H1 (cell line): ENCODE data around the gene LIF. TPM values are rescaled to one million over a fixed set of nuclear protein-coding genes. Genes with fewer than 3 reads are reported as not detected.
A peak's percentile ranks its signal among the peaks of the same experiment; 100 is the strongest.

Source experiments
- CTCF ChIA-PET: fragments of 300-600 bp; sonication (Branson Sonifier 250); formaldehyde crosslinking; loops from one replicate; lab custom pipeline; 2021; ENCODE audit not compliant: partially characterized antibody; lab: Charles Lee
- POLR2A ChIA-PET: fragments of 300-600 bp; sonication (Branson Sonifier 250); formaldehyde crosslinking; loops from one replicate; lab custom pipeline; 2021; ENCODE audit warnings: inconsistent platforms; ENCODE audit not compliant: partially characterized antibody; lab: Charles Lee
- DNase-seq, 2 experiments: peaks; one replicate each; pipeline versions ENCODE4 v3.0.0 to v3.0.0-alpha.2; 2010 to 2022; ENCODE audit warnings: low spot score in 2 of 2, low read depth in 1 of 2, mixed read lengths in 1 of 2
- FAIRE-seq: peaks from 2 replicates; lab custom pipeline; 2011; peaks lifted over from hg19 to GRCh38; lab: Jason Lieb, UNC
- H2AFZ ChIP-seq: 2 replicates; pipeline ENCODE4 v1.8.1; 2012; ENCODE audit warnings: low read length, inconsistent platforms
- H2AK5ac ChIP-seq: 2 replicates; pipeline ENCODE4 v1.6.1; 2013; ENCODE audit warnings: low read depth, low read length
- H2BK120ac ChIP-seq: replicated peaks from 2 replicates; pipeline ENCODE3; 2013; ENCODE audit warnings: low read depth, low read length, inconsistent platforms
- H2BK12ac ChIP-seq: 2 replicates; pipeline ENCODE4 v1.6.1; 2013; ENCODE audit warnings: low read depth, low read length
- H2BK15ac ChIP-seq: 2 replicates; pipeline ENCODE4 v1.6.1; 2013; ENCODE audit warnings: low read length
- H2BK20ac ChIP-seq: 2 replicates; pipeline ENCODE4 v1.6.1; 2013; ENCODE audit warnings: low read length
- H2BK5ac ChIP-seq: 2 replicates; pipeline ENCODE4 v1.6.1; 2013; ENCODE audit warnings: low read depth, low read length
- H3K14ac ChIP-seq: 2 replicates; pipeline ENCODE4 v1.6.1; 2013; ENCODE audit warnings: inconsistent platforms; ENCODE audit not compliant: insufficient read length
- H3K18ac ChIP-seq: 2 replicates; pipeline ENCODE4 v1.6.1; 2013; ENCODE audit warnings: low read length; ENCODE audit errors: extremely low read depth
- H3K23ac ChIP-seq: 2 replicates; pipeline ENCODE4 v1.6.1; 2013; ENCODE audit warnings: inconsistent platforms; ENCODE audit not compliant: insufficient read length
- H3K23me2 ChIP-seq: 2 replicates; pipeline ENCODE4 v1.6.1; 2013; ENCODE audit warnings: low read depth, low read length
- H3K27ac ChIP-seq: 2 replicates; pipeline ENCODE4 v1.6.1; 2011; ENCODE audit warnings: low read depth, low read length, inconsistent platforms
- H3K27me3 ChIP-seq, 4 experiments: replicated peaks in 1 of 4; 1 replicate in 1 of 4; 2 replicates in 3 of 4; pipeline versions ENCODE4 v1.6.1 to v1.8.1; 2011 to 2013; ENCODE audit warnings: low read length in 3 of 4, mild to moderate bottlenecking in 3 of 4, inconsistent platforms in 2 of 4, mixed read lengths in 2 of 4, moderate library complexity in 1 of 4; ENCODE audit not compliant: control insufficient read depth in 3 of 4, insufficient read depth in 3 of 4; ENCODE audit errors: extremely low read depth in 1 of 4
- H3K36me3 ChIP-seq, 4 experiments: 2 replicates each; pipeline versions ENCODE4 v1.6.1 to v1.8.1; 2011 to 2013; ENCODE audit warnings: mild to moderate bottlenecking in 4 of 4, low read length in 3 of 4, moderate library complexity in 2 of 4, control low read depth in 1 of 4, inconsistent platforms in 1 of 4; ENCODE audit not compliant: insufficient read depth in 4 of 4, control insufficient read depth in 2 of 4
- H3K4ac ChIP-seq: replicated peaks from 2 replicates; pipeline ENCODE3; 2013; ENCODE audit warnings: low read length, low read depth, mixed read lengths, inconsistent platforms; ENCODE audit not compliant: insufficient read length
- H3K4me1 ChIP-seq, 4 experiments: replicated peaks in 1 of 4; 1 replicate in 1 of 4; 2 replicates in 3 of 4; pipeline versions ENCODE4 v1.6.1 to v1.8.1; 2011 to 2013; ENCODE audit warnings: low read length in 3 of 4, inconsistent platforms in 2 of 4, mixed read lengths in 1 of 4; ENCODE audit not compliant: insufficient read depth in 4 of 4, control insufficient read depth in 3 of 4
- H3K4me2 ChIP-seq, 2 experiments: 2 replicates each; pipeline versions ENCODE4 v1.6.1 to v1.8.1; 2011 to 2013; ENCODE audit warnings: low read depth in 2 of 2, low read length in 2 of 2, control low read depth in 1 of 2, inconsistent platforms in 1 of 2, mild to moderate bottlenecking in 1 of 2; ENCODE audit not compliant: insufficient read depth in 1 of 2
- H3K4me3 ChIP-seq, 4 experiments: fragments of 200-600, 300-600 bp in 1 of 4; sonication (generic), shearing (Covaris generic), sonication (Bioruptor Twin) in 1 of 4; 2 replicates each; pipeline versions ENCODE4 v1.5.1 to v1.8.1; 2011 to 2016; ENCODE audit warnings: low read length in 4 of 4, low read depth in 3 of 4, control low read depth in 2 of 4, inconsistent platforms in 2 of 4, mild to moderate bottlenecking in 2 of 4, mixed read lengths in 1 of 4, moderate library complexity in 1 of 4; ENCODE audit not compliant: insufficient read depth in 2 of 4; ENCODE audit errors: extremely low read depth in 1 of 4
- H3K56ac ChIP-seq: replicated peaks from 2 replicates; pipeline ENCODE3; 2013; ENCODE audit warnings: low read depth, mild to moderate bottlenecking, mixed read lengths, low read length, inconsistent platforms; ENCODE audit not compliant: insufficient read length
- H3K79me1 ChIP-seq: 2 replicates; pipeline ENCODE4 v1.6.1; 2013; ENCODE audit warnings: low read depth, low read length, control low read depth
- H3K79me2 ChIP-seq, 2 experiments: 2 replicates each; pipeline versions ENCODE4 v1.6.1 to v1.8.1; 2012 to 2013; ENCODE audit warnings: low read length in 2 of 2, mild to moderate bottlenecking in 2 of 2, inconsistent platforms in 1 of 2; ENCODE audit not compliant: insufficient read depth in 2 of 2, control insufficient read depth in 1 of 2
- H3K9ac ChIP-seq, 4 experiments: replicated peaks in 1 of 4; 1 replicate in 1 of 4; 2 replicates in 3 of 4; pipeline versions ENCODE4 v1.6.1 to v1.8.1; 2011 to 2013; ENCODE audit warnings: low read depth in 3 of 4, low read length in 3 of 4, control low read depth in 2 of 4, mild to moderate bottlenecking in 2 of 4, moderate library complexity in 2 of 4, inconsistent platforms in 1 of 4; ENCODE audit errors: extremely low read depth in 1 of 4
- H3K9me3 ChIP-seq, 2 experiments: 2 replicates each; pipeline versions ENCODE4 v1.6.1 to v1.8.1; 2012 to 2013; ENCODE audit warnings: mild to moderate bottlenecking in 2 of 2, moderate library complexity in 2 of 2, control low read depth in 1 of 2, inconsistent platforms in 1 of 2, low read depth in 1 of 2, low read length in 1 of 2, mixed read lengths in 1 of 2; ENCODE audit not compliant: insufficient read depth in 2 of 2
- H4K20me1 ChIP-seq, 2 experiments: replicated peaks in 1 of 2; 2 replicates each; pipeline versions ENCODE3 to v1.8.1; 2011 to 2013; ENCODE audit warnings: inconsistent platforms in 2 of 2, low read length in 2 of 2, mild to moderate bottlenecking in 1 of 2; ENCODE audit not compliant: insufficient read depth in 2 of 2, control insufficient read depth in 1 of 2
- H4K5ac ChIP-seq: 2 replicates; pipeline ENCODE4 v1.6.1; 2013; ENCODE audit warnings: low read length, low read depth, mixed read lengths, inconsistent platforms; ENCODE audit not compliant: insufficient read length
- H4K8ac ChIP-seq: 2 replicates; pipeline ENCODE4 v1.8.0; 2013; ENCODE audit warnings: mild to moderate bottlenecking, moderate library complexity, low read length, inconsistent platforms; ENCODE audit not compliant: insufficient read depth; ENCODE audit errors: extremely low read depth
- H4K91ac ChIP-seq: replicated peaks from 2 replicates; pipeline ENCODE3; 2013; ENCODE audit warnings: low read length, mixed read lengths, inconsistent platforms; ENCODE audit not compliant: insufficient read length
- CREB1 ChIP-seq: IDR thresholded peaks from 2 replicates; pipeline ENCODE4 v1.6.1; 2012; ENCODE audit warnings: inconsistent platforms
- JUND ChIP-seq: IDR thresholded peaks from 2 replicates; pipeline ENCODE4 v1.6.1; 2011; ENCODE audit warnings: mild to moderate bottlenecking, improper control_type of control experiment, low read length
- MAFK ChIP-seq: IDR thresholded peaks from 2 replicates; pipeline ENCODE4 v1.6.1; 2012; ENCODE audit warnings: low read depth, mild to moderate bottlenecking, improper control_type of control experiment, low read length
- POU5F1 ChIP-seq: IDR thresholded peaks from 2 replicates; pipeline ENCODE4 v1.6.1; 2011; ENCODE audit warnings: low read depth, mild to moderate bottlenecking, low read length, moderate library complexity
- RAD21 ChIP-seq, 2 experiments: IDR thresholded peaks in 1 of 2; conservative IDR thresholded peaks in 1 of 2; 2 replicates each; pipeline ENCODE4 v1.6.1; 2011; ENCODE audit warnings: low read depth in 2 of 2, low read length in 2 of 2, improper control_type of control experiment in 1 of 2, inconsistent platforms in 1 of 2, mild to moderate bottlenecking in 1 of 2, moderate library complexity in 1 of 2
- SIN3A ChIP-seq, 2 experiments: IDR thresholded peaks in 1 of 2; conservative IDR thresholded peaks in 1 of 2; 2 replicates each; pipeline ENCODE4 v1.6.1; 2011 to 2012; ENCODE audit warnings: low read length in 2 of 2, improper control_type of control experiment in 1 of 2, low read depth in 1 of 2, mild to moderate bottlenecking in 1 of 2
- TAF7 ChIP-seq: optimal IDR thresholded peaks from 2 replicates; pipeline ENCODE3; 2011; ENCODE audit warnings: low read depth, mild to moderate bottlenecking, inconsistent platforms, low read length, moderate library complexity, borderline replicate concordance
- WGBS, 2 experiments: shearing (Covaris generic) in 1 of 2; methylation state at CpG; one replicate each; pipeline versions ENCODE4 v1.1.6 to v1.1.7; 2013 to 2015; ENCODE audit warnings: low lambda C conversion rate in 2 of 2, mixed read lengths in 2 of 2, inconsistent platforms in 1 of 2, low coverage in 1 of 2, missing lambda C conversion rate in 1 of 2; ENCODE audit not compliant: insufficient replicate concordance in 2 of 2, insufficient coverage in 1 of 2, insufficient read length in 1 of 2; ENCODE audit errors: extremely low coverage in 1 of 2, missing lambda C conversion rate in 1 of 2; 5-methylcytosine and 5-hydroxymethylcytosine counted together
- polyA plus RNA-seq, 7 experiments: library from polyadenylated mRNA; depleted of rRNA in 3 of 7; stranded (reverse) in 5 of 7; unstranded in 2 of 7; fragments of >200 nt in 5 of 7; fragments of 200-250 nt in 2 of 7; gene quantifications; 1 replicate in 5 of 7; 2 replicates in 1 of 7; 4 replicates in 1 of 7; pipeline versions ENCODE4 v1.2.1 to v1.2.3, GENCODE V29; 2011 to 2013; ENCODE audit warnings: missing spikeins in 2 of 7, mixed read lengths in 2 of 7
- total RNA-seq: library from RNA; stranded (reverse); fragmentation: NEBNext Ultra II Directional; extraction: Animal tissue kit (Norgen Biotek cat#: 25700); gene quantifications from 2 replicates; pipeline ENCODE4 v1.2.1, GENCODE V29; 2021
- TF ChIP-seq, protein P1 (sequence below), 3 experiments: IDR thresholded peaks; 1 replicate in 2 of 3; 2 replicates in 1 of 3; pipeline versions ENCODE4 v1.5.1 to v1.6.1; 2011; ENCODE audit warnings: low read length in 3 of 3, mild to moderate bottlenecking in 3 of 3, inconsistent platforms in 2 of 3, low read depth in 1 of 3, moderate library complexity in 1 of 3; ENCODE audit not compliant: insufficient read depth in 1 of 3; ENCODE audit errors: control extremely low read depth in 1 of 3
- TF ChIP-seq, protein P2 (sequence below): IDR thresholded peaks from 2 replicates; pipeline ENCODE4 v1.6.1; 2011; ENCODE audit warnings: low read length, improper control_type of control experiment

LIF gene
- total and polyA plus RNA-seq, 2 of the 8 experiments (the other 6 are each of a cell fraction or from before 2014, with no cell fraction given), result 3.3 to 3.5 TPM

DNA sequence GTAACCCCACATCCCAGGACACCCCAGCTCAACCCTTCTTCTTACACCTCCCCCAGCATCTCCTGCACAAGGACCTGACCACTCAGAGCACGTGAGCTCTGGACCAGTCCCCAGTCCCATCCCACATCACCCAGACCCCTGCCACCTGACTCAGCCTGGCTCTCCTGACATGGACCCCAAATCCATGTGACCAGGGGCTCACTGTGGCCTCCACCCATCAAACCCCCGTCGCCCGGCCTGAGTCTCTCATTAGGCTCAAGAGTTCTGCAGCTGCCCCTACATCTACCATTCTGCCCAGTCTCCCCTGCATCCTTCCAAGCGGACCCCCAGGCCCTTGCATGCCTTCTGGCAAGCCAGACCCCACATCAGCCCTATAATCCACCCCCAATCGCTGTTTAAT, 1.9 kb upstream of the LIF start:
- no peak overlapping the region for H3K4me2 ChIP-seq
- DNase-seq, result no peak
- no peak for TF ChIP-seq TAF7
- TF ChIP-seq POU5F1, result no peak
- no peak for TF ChIP-seq JUND
- TF ChIP-seq, protein P1, sequence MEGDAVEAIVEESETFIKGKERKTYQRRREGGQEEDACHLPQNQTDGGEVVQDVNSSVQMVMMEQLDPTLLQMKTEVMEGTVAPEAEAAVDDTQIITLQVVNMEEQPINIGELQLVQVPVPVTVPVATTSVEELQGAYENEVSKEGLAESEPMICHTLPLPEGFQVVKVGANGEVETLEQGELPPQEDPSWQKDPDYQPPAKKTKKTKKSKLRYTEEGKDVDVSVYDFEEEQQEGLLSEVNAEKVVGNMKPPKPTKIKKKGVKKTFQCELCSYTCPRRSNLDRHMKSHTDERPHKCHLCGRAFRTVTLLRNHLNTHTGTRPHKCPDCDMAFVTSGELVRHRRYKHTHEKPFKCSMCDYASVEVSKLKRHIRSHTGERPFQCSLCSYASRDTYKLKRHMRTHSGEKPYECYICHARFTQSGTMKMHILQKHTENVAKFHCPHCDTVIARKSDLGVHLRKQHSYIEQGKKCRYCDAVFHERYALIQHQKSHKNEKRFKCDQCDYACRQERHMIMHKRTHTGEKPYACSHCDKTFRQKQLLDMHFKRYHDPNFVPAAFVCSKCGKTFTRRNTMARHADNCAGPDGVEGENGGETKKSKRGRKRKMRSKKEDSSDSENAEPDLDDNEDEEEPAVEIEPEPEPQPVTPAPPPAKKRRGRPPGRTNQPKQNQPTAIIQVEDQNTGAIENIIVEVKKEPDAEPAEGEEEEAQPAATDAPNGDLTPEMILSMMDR (IDR thresholded peaks at IDR 0.05; ENCODE audit: control extremely low read depth in 1 of 3, insufficient read depth in 1 of 3, low read depth in 1 of 3, low read length in 3 of 3), result no peak
- TF ChIP-seq CREB1, result no peak
- TF ChIP-seq MAFK, result no peak
- TF ChIP-seq, protein P2, sequence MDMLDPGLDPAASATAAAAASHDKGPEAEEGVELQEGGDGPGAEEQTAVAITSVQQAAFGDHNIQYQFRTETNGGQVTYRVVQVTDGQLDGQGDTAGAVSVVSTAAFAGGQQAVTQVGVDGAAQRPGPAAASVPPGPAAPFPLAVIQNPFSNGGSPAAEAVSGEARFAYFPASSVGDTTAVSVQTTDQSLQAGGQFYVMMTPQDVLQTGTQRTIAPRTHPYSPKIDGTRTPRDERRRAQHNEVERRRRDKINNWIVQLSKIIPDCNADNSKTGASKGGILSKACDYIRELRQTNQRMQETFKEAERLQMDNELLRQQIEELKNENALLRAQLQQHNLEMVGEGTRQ, result no peak
- no peak for TF ChIP-seq SIN3A (conservative IDR thresholded peaks at IDR 0.05 in 1 of 2, IDR thresholded peaks at IDR 0.05 in 1 of 2; ENCODE audit: low read depth in 1 of 2, low read length in 2 of 2)
- no peak for TF ChIP-seq RAD21 (IDR thresholded peaks at IDR 0.05 in 1 of 2, conservative IDR thresholded peaks at IDR 0.05 in 1 of 2; ENCODE audit: low read depth in 2 of 2, low read length in 2 of 2)

More for the DNA sequence above, 1.9 kb upstream of the LIF start:
- no peak overlapping the region for H3K14ac ChIP-seq
- H2AFZ ChIP-seq, result no peak overlapping the region
- peaks cover 12% of the 10 kb centered on the region; the same call in 1 of the 2 replicates for H3K23me2 ChIP-seq
- H4K20me1 ChIP-seq, result peaks cover 0 to 2% of the 10 kb centered on the region in 2 experiments
- no peak overlapping the region for H3K23ac ChIP-seq
- WGBS, 2 experiments, result 83% methylated on average over 6 of the region's 6 CpGs; no CpG with 5 or more reads in 1 of the 2 experiments
- H3K4ac ChIP-seq, result no peak overlapping the region
- no peaks in the 10 kb centered on the region; a peak in 2 of 7 replicates for H3K27me3 ChIP-seq
- ChIA-PET CTCF (interaction anchor here (1.5 kb wide), 1 partner anchor 15 kb away, joined by 3 read pairs; no protein-coding TSS in a partner anchor), POLR2A (interaction anchor here (1.0 to 2.4 kb wide), 2 partner anchors 10 to 13 kb away, joined by 3 to 7 read pairs; no protein-coding TSS in a partner anchor)
- no peak overlapping the region for H2AK5ac ChIP-seq
- no peaks in the 10 kb centered on the region for H3K9me3 ChIP-seq
- no peak overlapping the region for H3K27ac ChIP-seq
- H2BK5ac ChIP-seq, result no peak overlapping the region; the same call in 1 of the 2 replicates
- no peak overlapping the region for H2BK120ac ChIP-seq
- H3K4me3 ChIP-seq, result no peak overlapping the region
- no peak overlapping the region for H3K18ac ChIP-seq
- H4K5ac ChIP-seq, result no peak overlapping the region
- no peak overlapping the region; the same call in 1 of the 2 replicates for H2BK15ac ChIP-seq
- H3K4me1 ChIP-seq, result peaks cover 4 to 26% (median 15%) of the 10 kb centered on the region in 4 experiments
- no peak overlapping the region; the same call in 1 of the 2 replicates for H4K8ac ChIP-seq
- H2BK12ac ChIP-seq, result peak overlapping the region; percentile 63; the same call in 1 of the 2 replicates
- H3K9ac ChIP-seq, result no peak overlapping the region
- H3K79me2 ChIP-seq, result no peaks in the 10 kb centered on the region
- no peak overlapping the region for H3K56ac ChIP-seq
- peaks cover 4% of the 10 kb centered on the region for H3K79me1 ChIP-seq
- H4K91ac ChIP-seq, result no peak overlapping the region
- 0 out of 8 replicates have a peak, but pooled peaks cover 0 to 4% (median 0%) of the 10 kb centered on the region in 4 experiments for H3K36me3 ChIP-seq
- H2BK20ac ChIP-seq, result no peak overlapping the region
- no peak for FAIRE-seq
